Heart right ventricle (tissue), 16 donors: ENCODE data around the gene BEST3. TPM values are rescaled to one million over a fixed set of nuclear protein-coding genes. Genes with fewer than 3 reads are reported as not detected.
A peak's percentile ranks its signal among the peaks of the same experiment; 100 is the strongest.

Experiments
- ATAC-seq, 8 donors: fragments of 200-7000 bp; cut with Tn5 transposase; one replicate each; pipeline ENCODE4 v1.9.1; 2020; ENCODE audit warnings: mild to moderate bottlenecking in 8 of 8, moderate library complexity in 8 of 8, moderate number of reproducible peaks in 1 of 8
- DNase-seq, 2 donors: peaks; one replicate each; pipeline ENCODE4 v3.0.0-alpha.2; 2020
- H3K27ac ChIP-seq, 10 donors: fragments of 200-600 bp; sonication (generic) in 2 of 10; one replicate each; pipeline versions ENCODE4 v1.5.0 to v1.8.0; 2020 to 2022; ENCODE audit warnings: mild to moderate bottlenecking in 3 of 10
- H3K27me3 ChIP-seq, 7 donors: fragments of 200-600 bp; one replicate each; pipeline ENCODE4 v1.8.0; 2021 to 2022; ENCODE audit warnings: mild to moderate bottlenecking in 2 of 7
- H3K36me3 ChIP-seq, 9 donors: fragments of 200-600 bp; sonication (generic) in 1 of 9; one replicate each; pipeline versions ENCODE4 v1.5.0 to v1.8.0; 2020 to 2022; ENCODE audit warnings: mild to moderate bottlenecking in 2 of 9
- H3K4me1 ChIP-seq, 9 donors: fragments of 200-600 bp; sonication (generic) in 1 of 9; one replicate each; pipeline versions ENCODE4 v1.5.0 to v1.8.0; 2020 to 2022; ENCODE audit warnings: mild to moderate bottlenecking in 4 of 9
- H3K4me3 ChIP-seq, 10 donors: fragments of 200-600 bp; sonication (generic) in 2 of 10; one replicate each; pipeline versions ENCODE4 v1.5.0 to v1.8.0; 2020 to 2022; ENCODE audit warnings: mild to moderate bottlenecking in 7 of 10, moderate library complexity in 2 of 10
- H3K9me3 ChIP-seq, 11 donors: fragments of 200-600 bp in 10 of 11; sonication (generic) in 2 of 11; one replicate each; pipeline versions ENCODE4 v1.5.0 to v1.8.0; 2013 to 2022; ENCODE audit warnings: mild to moderate bottlenecking in 2 of 11, control low read depth in 1 of 11, moderate library complexity in 1 of 11
- WGBS, 2 donors: extraction: QIAGEN DNeasy Blood & Tissue Kit; methylation state at CpG; one replicate each; pipeline ENCODE4 v1.1.7; 2013; ENCODE audit warnings: inconsistent platforms in 1 of 2; 5-methylcytosine and 5-hydroxymethylcytosine counted together
- intact Hi-C, 10 donors: fragments of 100-400 bp; cut with DNase I; formaldehyde crosslinking; loops; one replicate each; pipeline versions ENCODE4 v1.11.1 to v1.14.2; 2022
- polyA plus RNA-seq, 2 donors: library from polyadenylated mRNA; stranded (reverse); fragments of 200-250 nt; gene quantifications; one replicate each; pipeline ENCODE4 v1.2.3, GENCODE V29; 2013
- total RNA-seq, 10 donors: library from RNA; stranded (reverse); fragmentation: NEBNext Ultra II Directional in 3 of 10; extraction: Animal tissue kit (Norgen Biotek cat#: 25700) in 3 of 10; gene quantifications; one replicate each; pipeline versions ENCODE4 v1.2.1 to v1.2.4, GENCODE V29; 2021 to 2023
- TF ChIP-seq, protein P1 (sequence below), 9 donors: fragments of 200-600 bp; sonication (generic) in 2 of 9; IDR thresholded peaks; one replicate each; pipeline versions ENCODE4 v1.5.0 to v1.8.0; 2021 to 2022; ENCODE audit warnings: antibody characterized with exemption in 9 of 9, mild to moderate bottlenecking in 5 of 9, moderate library complexity in 1 of 9
- donor health status: Arrhythmogenic right ventricular cardiomyopathy.
- donor health status: ischemic (EF 13 %, LVEDD 7.1; RV severe dilation, severe dysfunction).
- donor health status: healthy with polysubstance abuse.
- donor health status: DM: no; HTN: yes; CAD: no.
- donor health status: DM: no; HTN: no; CAD: no.
- donor health status: ischemic (EF 25% LVEDD 6.9; RV normal size, moderate dysfunction).
- donor health status: ischemic (EF 25% LVEDD 5.7; RV mildly dilated, moderate dysfunction).
- donor health status: healthy.
- donor health status: DM: yes; HTN: yes; CAD: no.
- donor health status: Ischemic cardiomyopathy.
- donor health status: ischemic (EF 35%, LVEDD 5.7; RV mildly dilated, moderate dysfunction).
- donor health status: nonischemic (EF 11% LVEDD 7.7; RV severe dilation, severe dysfunction).
- donor health status: DM: yes; HTN: yes; CAD: no.
- donor health status: PGD.
- donor health status: ischemic (EF 29% LVEDD 5.4; RV normal size, mild dysfunction).
- donor health status: nonischemic (EF 23%, LVEDD 6.1; RV moderate dilation, normal function).

BEST3 gene
- total and polyA plus RNA-seq, 12 donors: 0.07 to 0.64 (median 0.35) TPM; not detected in 3

DNA sequence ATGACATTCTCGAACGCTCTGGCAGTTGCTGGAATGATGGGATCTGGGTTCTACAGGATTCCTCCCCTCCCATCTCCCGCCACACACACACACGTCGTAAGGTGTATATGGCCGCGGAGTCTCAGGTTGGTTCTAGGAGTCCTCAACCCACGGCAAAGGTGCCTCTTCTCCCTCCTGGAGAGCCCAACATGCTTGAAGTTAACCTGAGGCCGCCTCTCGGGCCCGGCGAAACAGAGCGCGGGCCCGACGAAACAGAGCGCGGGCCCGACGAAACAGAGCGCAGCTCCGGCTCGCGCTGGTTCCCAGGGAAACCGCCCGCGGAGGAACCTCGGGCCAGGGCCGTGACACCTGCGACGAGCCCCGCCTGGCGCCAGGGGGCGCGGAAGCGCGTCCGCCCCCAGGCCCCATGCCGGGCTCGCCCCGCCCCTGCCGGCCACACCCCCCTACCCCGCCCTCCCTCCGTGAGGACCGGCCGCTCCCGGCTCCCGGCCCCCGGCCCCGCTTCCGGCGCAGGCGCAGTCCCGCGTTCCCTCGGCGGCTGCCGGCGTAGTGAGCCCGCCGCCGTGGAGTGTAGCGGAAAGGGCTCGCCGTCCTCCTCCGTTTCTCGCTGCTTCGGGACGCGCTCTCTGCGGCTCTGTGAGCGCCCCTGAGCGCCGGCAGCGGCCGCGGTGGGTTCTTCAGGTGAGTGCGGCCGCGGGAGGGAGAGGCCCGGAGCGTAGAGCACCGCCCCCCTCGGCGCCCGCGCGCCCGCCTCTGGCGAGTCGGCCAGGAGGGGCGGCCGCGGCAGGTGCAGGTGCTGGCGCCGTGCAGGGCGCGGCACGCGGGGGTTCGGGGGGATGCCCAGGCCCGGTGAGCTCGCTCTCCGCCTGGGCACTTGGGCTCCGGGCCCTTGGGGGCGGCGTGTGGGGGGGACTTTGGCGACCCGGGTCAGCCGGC lies 39.5 kb upstream of the BEST3 start, which contains the start of gene RAB3IP:
TSS of gene RAB3IP (plus strand) at position 510 of the 936 bp plus-strand sequence. CDS start 16,549 bp downstream, outside the sequence.
- DNase-seq (peak; percentile 85 to 92), ATAC-seq (peak; percentile 95 to 99 (median 96))
- no peaks in the 10 kb centered on the region for H3K36me3 ChIP-seq
- intact Hi-C loops: no loop called here
- TF ChIP-seq, protein P1, sequence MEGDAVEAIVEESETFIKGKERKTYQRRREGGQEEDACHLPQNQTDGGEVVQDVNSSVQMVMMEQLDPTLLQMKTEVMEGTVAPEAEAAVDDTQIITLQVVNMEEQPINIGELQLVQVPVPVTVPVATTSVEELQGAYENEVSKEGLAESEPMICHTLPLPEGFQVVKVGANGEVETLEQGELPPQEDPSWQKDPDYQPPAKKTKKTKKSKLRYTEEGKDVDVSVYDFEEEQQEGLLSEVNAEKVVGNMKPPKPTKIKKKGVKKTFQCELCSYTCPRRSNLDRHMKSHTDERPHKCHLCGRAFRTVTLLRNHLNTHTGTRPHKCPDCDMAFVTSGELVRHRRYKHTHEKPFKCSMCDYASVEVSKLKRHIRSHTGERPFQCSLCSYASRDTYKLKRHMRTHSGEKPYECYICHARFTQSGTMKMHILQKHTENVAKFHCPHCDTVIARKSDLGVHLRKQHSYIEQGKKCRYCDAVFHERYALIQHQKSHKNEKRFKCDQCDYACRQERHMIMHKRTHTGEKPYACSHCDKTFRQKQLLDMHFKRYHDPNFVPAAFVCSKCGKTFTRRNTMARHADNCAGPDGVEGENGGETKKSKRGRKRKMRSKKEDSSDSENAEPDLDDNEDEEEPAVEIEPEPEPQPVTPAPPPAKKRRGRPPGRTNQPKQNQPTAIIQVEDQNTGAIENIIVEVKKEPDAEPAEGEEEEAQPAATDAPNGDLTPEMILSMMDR (IDR thresholded peaks at IDR 0.05): peak; percentile 54 to 83 (median 71)
- H3K27me3 ChIP-seq: no peaks in the 10 kb centered on the region
- no peaks in the 10 kb centered on the region for H3K9me3 ChIP-seq
- H3K27ac ChIP-seq: peak within 1 kb of the TSS in 9 of 10 donors; percentile 64 to 84 (median 73)
- 1% methylated on average over 99 to 110 of the region's 110 CpGs for WGBS, 2 donors
- H3K4me1 ChIP-seq: peaks cover 0 to 20% (median 11%) of the 10 kb centered on the region in 9 donors
- peak within 1 kb of the TSS; percentile 64 to 91 (median 86) for H3K4me3 ChIP-seq

DNA sequence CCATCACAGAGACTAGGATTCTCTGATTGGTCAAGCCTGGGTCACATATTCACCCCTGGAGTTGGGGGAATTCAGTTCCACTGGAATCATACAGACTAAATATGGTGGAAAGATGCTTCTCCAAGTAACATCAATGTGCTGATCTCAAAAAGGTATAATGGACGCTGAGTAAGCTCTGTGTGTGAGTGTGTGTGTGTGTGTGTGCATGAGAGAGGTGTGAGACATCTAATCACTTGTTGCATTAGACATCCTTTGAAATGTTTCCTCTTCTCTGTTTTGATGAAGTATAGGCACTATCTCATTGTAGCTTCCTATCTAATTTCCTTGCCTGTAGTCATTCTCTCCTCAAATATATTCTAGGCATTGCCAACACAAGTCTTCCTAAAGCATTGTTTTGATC lies 34.5 kb upstream of the BEST3 start:
- DNase-seq: no peak
- WGBS, 2 donors: 69 to 84% methylated on average over 1 of the region's 1 CpG
- Histone ChIP-seq H3K4me1 (peaks cover 0 to 4% (median 0%) of the 10 kb centered on the region in 9 donors), H3K36me3 (no peaks in the 10 kb centered on the region), H3K9me3 (no peaks in the 10 kb centered on the region), H3K4me3 (no peak overlapping the region), H3K27me3 (no peaks in the 10 kb centered on the region), H3K27ac (no peak overlapping the region)
- intact Hi-C loops: no loop called here
- ATAC-seq: no peak
- TF ChIP-seq, protein P1 (IDR thresholded peaks at IDR 0.05): no peak

DNA sequence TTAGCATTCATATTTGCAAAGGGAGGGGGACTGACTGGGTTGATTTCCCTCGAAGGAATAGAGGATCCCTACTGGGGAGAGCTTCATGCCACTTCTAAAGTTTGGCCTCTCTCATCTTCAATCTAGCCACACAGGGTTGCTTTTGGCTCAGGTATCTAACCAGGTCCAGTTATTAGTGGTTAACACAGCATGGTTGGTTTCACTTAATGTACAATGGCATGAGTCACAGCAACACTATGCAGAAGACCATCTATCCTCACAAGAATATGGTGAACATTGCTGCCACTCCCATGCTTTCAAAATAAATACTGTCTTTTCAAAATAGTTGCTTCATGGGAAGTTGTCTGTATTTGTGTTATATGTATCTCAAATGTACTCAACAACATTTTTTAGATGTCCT lies 33.0 kb upstream of the BEST3 start:
- intact Hi-C loops: no loop called here
- H3K4me1 ChIP-seq: no peaks in the 10 kb centered on the region
- WGBS, 2 donors: 64 to 71% methylated on average over 1 of the region's 1 CpG
- DNase-seq (no peak), ATAC-seq (no peak)
- H3K27ac ChIP-seq: no peak overlapping the region
- no peaks in the 10 kb centered on the region for H3K36me3 ChIP-seq
- no peaks in the 10 kb centered on the region for H3K9me3 ChIP-seq
- TF ChIP-seq, protein P1 (IDR thresholded peaks at IDR 0.05): no peak
- no peak overlapping the region for H3K4me3 ChIP-seq
- no peaks in the 10 kb centered on the region for H3K27me3 ChIP-seq

DNA sequence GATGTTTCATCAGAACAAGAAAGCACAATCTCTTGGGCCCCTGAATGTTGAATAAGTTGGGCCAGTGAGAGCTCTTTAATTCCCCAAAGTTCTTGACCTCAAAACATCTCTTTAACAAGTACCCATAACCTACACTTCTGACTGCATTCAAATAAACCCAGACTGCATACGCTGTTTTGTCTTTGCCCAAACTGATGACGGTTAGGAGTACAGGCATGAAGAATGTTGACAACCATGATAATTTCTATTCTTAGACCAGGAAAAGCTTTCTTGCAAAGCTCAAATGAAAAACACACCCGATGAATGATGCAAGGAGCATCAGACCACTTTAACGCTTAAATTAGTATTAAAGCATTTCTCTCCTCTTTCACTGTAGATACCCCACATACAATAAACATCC lies 27.8 kb upstream of the BEST3 start:
- Histone ChIP-seq H3K27ac (peak overlapping the region in 2 of 10 donors; percentile 7 to 48), H3K4me3 (no peak overlapping the region), H3K27me3 (no peaks in the 10 kb centered on the region), H3K4me1 (no peaks in the 10 kb centered on the region), H3K36me3 (no peaks in the 10 kb centered on the region), H3K9me3 (peaks cover 0 to 14% (median 0%) of the 10 kb centered on the region in 11 donors)
- WGBS, 2 donors: 33 to 48% methylated on average over 4 of the region's 4 CpGs
- DNase-seq (no peak), ATAC-seq (peak in 3 of 8 donors; percentile 44 to 69 (median 45))
- intact Hi-C loops: no loop called here
- TF ChIP-seq, protein P1 (IDR thresholded peaks at IDR 0.05): no peak
